AG04450 (cell line): Measurements from ENCODE around the gene DRC1. TPM values are rescaled to one million over a fixed set of nuclear protein-coding genes. Genes with fewer than 3 reads are reported as not detected.

ENCODE experiments used
- CTCF ChIA-PET: fragments of 300-600, 350-600 bp; formaldehyde crosslinking; extraction: SDS; loops from one replicate; lab custom pipeline; 2022; ENCODE audit warnings: antibody characterized with exemption, inconsistent platforms; lab: Charles Lee
- POLR2A ChIA-PET: fragments of 350-600 bp; formaldehyde crosslinking; extraction: SDS; loops from one replicate; lab custom pipeline; 2021; ENCODE audit warnings: antibody characterized with exemption, inconsistent platforms; lab: Yijun Ruan, JAX
- DNase-seq: peaks from one replicate; pipeline ENCODE4 v3.0.0-alpha.2; 2011; ENCODE audit warnings: low read depth, low spot score
- H3K27ac ChIP-seq: one replicate; pipeline ENCODE4 v1.5.1; 2012; ENCODE audit warnings: low read depth, low read length, control low read depth
- H3K27me3 ChIP-seq: one replicate; pipeline ENCODE4 v1.6.0; 2012; ENCODE audit warnings: low read length; ENCODE audit not compliant: control insufficient read depth, insufficient read depth
- H3K4me3 ChIP-seq: 2 replicates; pipeline ENCODE4 v1.5.1; 2011; ENCODE audit warnings: mild to moderate bottlenecking, low read depth, low read length, control low read depth
- H3K9me3 ChIP-seq: 2 replicates; pipeline ENCODE4 v1.5.1; 2012; ENCODE audit warnings: low read length; ENCODE audit not compliant: control insufficient read depth, insufficient read depth
- CTCF ChIP-seq: IDR thresholded peaks from 2 replicates; pipeline ENCODE4 v1.5.1; 2011; ENCODE audit warnings: low read depth, low read length, control low read depth, inconsistent platforms
- polyA plus RNA-seq: library from polyadenylated mRNA; depleted of rRNA; stranded (reverse); fragments of >200 nt; gene quantifications from 2 replicates; pipeline ENCODE4 v1.2.3, GENCODE V29; 2011

The DRC1 gene
- polyA plus RNA-seq, 1 experiment: not detected

- H3K27ac ChIP-seq: no peak overlapping the region
- ChIA-PET POLR2A (no interaction called here), CTCF (no interaction called here)
Observed at GRCh38 chr2:26396734-26397298, 4.9 kb upstream of the DRC1 start.

GRCh38 chr2:26399771-26400376 is 1.8 kb upstream of the DRC1 start:
- Histone ChIP-seq H3K4me3 (no peak overlapping the region), H3K27me3 (no peaks in the 10 kb centered on the region), H3K27ac (no peak overlapping the region), H3K9me3 (no peaks in the 10 kb centered on the region)
- ChIA-PET CTCF (no interaction called here), POLR2A (no interaction called here)
- DNase-seq: no peak
- no peak for TF ChIP-seq CTCF

More at GRCh38 chr2:26396734-26397298, 4.9 kb upstream of the DRC1 start:
- Histone ChIP-seq H3K9me3 (no peaks in the 10 kb centered on the region), H3K27me3 (no peaks in the 10 kb centered on the region), H3K4me3 (no peak overlapping the region)
- TF ChIP-seq CTCF: no peak
- DNase-seq: no peak

- no peak overlapping the region for H3K27ac ChIP-seq
- CTCF ChIA-PET: no interaction called here
- POLR2A ChIA-PET: no interaction called here
- no peak for DNase-seq
- H3K27me3 ChIP-seq: no peaks in the 10 kb centered on the region
- no peaks in the 10 kb centered on the region for H3K9me3 ChIP-seq
- no peak overlapping the region for H3K4me3 ChIP-seq
- no peak for TF ChIP-seq CTCF
Observed at GRCh38 chr2:26400723-26401122, 997 bp upstream of the DRC1 start.

GRCh38 chr2:26407526-26407925 is 5.8 kb downstream of the DRC1 start:
- CTCF ChIA-PET: interaction anchor here (1.0 kb wide), 1 partner anchor 170 kb away, joined by 3 read pairs; no protein-coding TSS in a partner anchor
- Histone ChIP-seq H3K27ac (no peak overlapping the region), H3K9me3 (no peaks in the 10 kb centered on the region), H3K4me3 (no peak overlapping the region), H3K27me3 (no peaks in the 10 kb centered on the region)
- DNase-seq: no peak
- no peak for TF ChIP-seq CTCF
- POLR2A ChIA-PET: no interaction called here

- TF ChIP-seq CTCF: no peak
- DNase-seq: no peak
- H3K9me3 ChIP-seq: no peaks in the 10 kb centered on the region
- H3K4me3 ChIP-seq: no peak overlapping the region
- no peaks in the 10 kb centered on the region for H3K27me3 ChIP-seq
- CTCF ChIA-PET: no interaction called here
- POLR2A ChIA-PET: interaction anchor here (0.6 kb wide), 1 partner anchor 150 kb away, joined by 5 read pairs; no protein-coding TSS in a partner anchor
- no peak overlapping the region for H3K27ac ChIP-seq
Observed at GRCh38 chr2:26409785-26410184, 8.1 kb downstream of the DRC1 start.
